Measurements from ENCODE around the gene ZNF112. TPM values are rescaled to one million over a fixed set of nuclear protein-coding genes. Genes with fewer than 3 reads are reported as not detected.

The ZNF112 gene
- total RNA-seq, 1 experiment from 2014 or later, result 5.4 TPM

GRCh38 chr19:44371815-44372480 lies 15.5 kb upstream of the ZNF112 start:
- BruUV-seq (replicated peaks), result no TSS peak
- ChIA-PET POLR2A (no interaction called here), CTCF (no interaction called here)
- no peak for TF ChIP-seq CTCF (IDR thresholded peaks at IDR 0.05; ENCODE audit: unreplicated experiment)
- Mint-ChIP-seq H3K9me3 (ENCODE audit: unreplicated experiment) (peaks cover 24% of the 10 kb centered on the region), H3K36me3 (ENCODE audit: insufficient read depth, unreplicated experiment) (no peaks in the 10 kb centered on the region), H3K4me1 (ENCODE audit: insufficient read depth, unreplicated experiment) (no peaks in the 10 kb centered on the region), H3K27ac (ENCODE audit: low read depth, unreplicated experiment) (no peak overlapping the region), H3K4me3 (ENCODE audit: unreplicated experiment) (no peak overlapping the region), H3K27me3 (ENCODE audit: insufficient read depth, unreplicated experiment) (no peaks in the 10 kb centered on the region)
- intact Hi-C loops (cut with micrococcal nuclease), result no loop called here
- DNase-seq (ENCODE audit: unreplicated experiment), result no peak

DNA sequence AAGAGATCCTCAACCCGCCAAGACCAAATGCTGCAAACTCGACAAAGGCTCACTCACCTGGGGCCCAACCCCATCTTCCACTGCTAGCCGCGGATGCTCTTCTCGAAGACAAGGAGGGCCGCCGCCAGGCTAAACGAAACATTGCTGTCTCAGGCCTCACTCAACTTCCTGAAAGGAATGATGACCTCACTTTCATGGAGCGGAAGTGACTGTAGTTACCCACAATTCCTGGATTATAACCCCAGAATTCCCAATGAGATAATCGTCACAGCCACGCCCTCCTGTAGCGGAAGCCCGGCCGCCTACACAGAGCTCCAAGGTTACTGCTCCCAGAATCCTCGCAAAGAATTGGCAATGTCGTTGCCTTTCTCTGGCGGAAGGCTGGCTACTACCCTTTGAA lies 10.5 kb upstream of the ZNF112 start:
- ChIA-PET CTCF (no interaction called here), POLR2A (no interaction called here)
- Mint-ChIP-seq H3K4me1 (ENCODE audit: insufficient read depth, unreplicated experiment) (no peaks in the 10 kb centered on the region), H3K4me3 (ENCODE audit: unreplicated experiment) (no peak overlapping the region), H3K36me3 (ENCODE audit: insufficient read depth, unreplicated experiment) (no peaks in the 10 kb centered on the region), H3K27me3 (ENCODE audit: insufficient read depth, unreplicated experiment) (no peaks in the 10 kb centered on the region), H3K9me3 (ENCODE audit: unreplicated experiment) (peaks cover 9% of the 10 kb centered on the region), H3K27ac (ENCODE audit: low read depth, unreplicated experiment) (no peak overlapping the region)
- TF ChIP-seq CTCF (IDR thresholded peaks at IDR 0.05; ENCODE audit: unreplicated experiment), result no peak
- intact Hi-C loops (cut with micrococcal nuclease), result no loop called here
- DNase-seq (ENCODE audit: unreplicated experiment), result no peak
- no TSS peak for BruUV-seq (replicated peaks)

DNA sequence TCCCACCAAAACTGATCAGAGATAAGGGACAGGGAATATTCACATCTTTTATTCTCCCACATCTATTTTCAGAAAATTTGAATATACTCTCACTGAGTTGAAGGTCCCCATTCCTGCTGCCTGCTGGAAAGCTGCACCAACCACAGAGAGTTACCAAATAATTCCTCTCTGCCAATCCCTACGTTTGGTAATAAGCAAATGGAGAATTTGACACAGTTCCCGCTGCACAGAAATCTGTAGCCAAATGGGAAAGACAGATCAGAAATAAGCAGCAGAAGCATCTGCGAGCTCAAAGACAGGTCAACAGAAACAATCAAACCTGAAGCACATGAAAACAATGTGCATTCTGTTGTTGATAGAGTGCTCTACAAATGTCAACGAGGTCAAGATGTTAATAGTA lies 9.9 kb downstream of the ZNF112 start:
- no peaks in the 10 kb centered on the region for H3K4me1 Mint-ChIP-seq (ENCODE audit: insufficient read depth, unreplicated experiment)
- H3K27me3 Mint-ChIP-seq (ENCODE audit: insufficient read depth, unreplicated experiment), result no peaks in the 10 kb centered on the region
- no peak overlapping the region for H3K4me3 Mint-ChIP-seq (ENCODE audit: unreplicated experiment)
- no peak for TF ChIP-seq CTCF (IDR thresholded peaks at IDR 0.05; ENCODE audit: unreplicated experiment)
- CTCF ChIA-PET, result interaction anchor here (0.6 kb wide), 1 partner anchor 329 kb away, joined by 3 read pairs; no protein-coding TSS in a partner anchor
- POLR2A ChIA-PET, result no interaction called here
- intact Hi-C loops (cut with micrococcal nuclease), result no loop called here
- H3K9me3 Mint-ChIP-seq (ENCODE audit: unreplicated experiment), result peaks cover 11% of the 10 kb centered on the region
- no TSS peak for BruUV-seq (replicated peaks)
- H3K27ac Mint-ChIP-seq (ENCODE audit: low read depth, unreplicated experiment), result no peak overlapping the region
- no peak for DNase-seq (ENCODE audit: unreplicated experiment)
- H3K36me3 Mint-ChIP-seq (ENCODE audit: insufficient read depth, unreplicated experiment), result peaks cover 15% of the 10 kb centered on the region

GRCh38 chr19:44345959-44346358 lies 10.5 kb downstream of the ZNF112 start:
- no peaks in the 10 kb centered on the region for H3K27me3 Mint-ChIP-seq (ENCODE audit: insufficient read depth, unreplicated experiment)
- DNase-seq (ENCODE audit: unreplicated experiment), result no peak
- BruUV-seq (replicated peaks), result no TSS peak
- intact Hi-C loops (cut with micrococcal nuclease), result no loop called here
- H3K9me3 Mint-ChIP-seq (ENCODE audit: unreplicated experiment), result peaks cover 16% of the 10 kb centered on the region
- no peak for TF ChIP-seq CTCF (IDR thresholded peaks at IDR 0.05; ENCODE audit: unreplicated experiment)
- H3K4me1 Mint-ChIP-seq (ENCODE audit: insufficient read depth, unreplicated experiment), result no peaks in the 10 kb centered on the region
- ChIA-PET POLR2A (interaction anchor here (0.9 kb wide), 1 partner anchor 10 kb away, joined by 3 read pairs; the partner anchor contains the start of gene ZNF112), CTCF (no interaction called here)
- no peak overlapping the region for H3K4me3 Mint-ChIP-seq (ENCODE audit: unreplicated experiment)
- no peak overlapping the region for H3K27ac Mint-ChIP-seq (ENCODE audit: low read depth, unreplicated experiment)
- peaks cover 21% of the 10 kb centered on the region for H3K36me3 Mint-ChIP-seq (ENCODE audit: insufficient read depth, unreplicated experiment)
